HepG2 (cell line): Measurements from ENCODE around the gene PNP. TPM values are rescaled to one million over a fixed set of nuclear protein-coding genes. Genes with fewer than 3 reads are reported as not detected.

Experiments used
- ATAC-seq: fragments of 200-7000 bp; cut with Tn5 transposase; 3 replicates; pipeline ENCODE4 v1.9.1; 2020; ENCODE audit warnings: mild to moderate bottlenecking, moderate library complexity
- BruUV-seq: library from RNA; stranded (reverse); fragments of 400-500 nt; replicated peaks from 2 replicates; lab custom pipeline; 2021; lab: Mats Ljungman, UMichigan
- CTCF ChIA-PET: fragments of 300-600 bp; formaldehyde crosslinking; extraction: SDS; loops from one replicate; lab custom pipeline; 2021; ENCODE audit warnings: low total read pairs, inconsistent platforms, low intra/inter-chr PET ratio; lab: Yijun Ruan, JAX
- POLR2A ChIA-PET: fragments of 350-600 bp; sonication (Branson Sonifier 250); formaldehyde crosslinking; loops from one replicate; lab custom pipeline; 2020; ENCODE audit warnings: antibody characterized with exemption, inconsistent platforms; lab: Yijun Ruan, JAX
- DNase-seq: peaks from one replicate; pipeline ENCODE4 v3.0.0-alpha.2; 2015; ENCODE audit warnings: low spot score
- FAIRE-seq: peaks from 3 replicates; lab custom pipeline; 2011; peaks lifted over from hg19 to GRCh38; lab: Jason Lieb, UNC
- H2AFZ ChIP-seq: one replicate; pipeline ENCODE4 v1.6.1; 2011; ENCODE audit warnings: low read length, inconsistent platforms
- H3K27ac ChIP-seq: fragments of 300-600 bp; 3 replicates; pipeline ENCODE4 v1.8.0; 2011; ENCODE audit warnings: mixed run types, mild to moderate bottlenecking, mixed read lengths, low read length, inconsistent platforms; ENCODE audit not compliant: insufficient read depth; ENCODE audit errors: extremely low read length
- H3K27me3 ChIP-seq, 2 experiments: fragments of 200-600 bp in 1 of 2; 2 replicates in 1 of 2; 3 replicates in 1 of 2; pipeline versions ENCODE4 v1.6.0 to v1.8.0; 2011; ENCODE audit warnings: low read length in 2 of 2, mild to moderate bottlenecking in 2 of 2, moderate library complexity in 2 of 2, inconsistent platforms in 1 of 2; ENCODE audit not compliant: insufficient read depth in 2 of 2, control insufficient read depth in 1 of 2
- H3K36me3 ChIP-seq, 2 experiments: fragments of 200-600 bp in 1 of 2; replicated peaks in 1 of 2; 2 replicates in 1 of 2; 3 replicates in 1 of 2; pipeline versions ENCODE4 v1.5.1 to v1.8.0; 2011; ENCODE audit warnings: low read length in 2 of 2, inconsistent platforms in 1 of 2; ENCODE audit not compliant: insufficient read depth in 2 of 2, control insufficient read depth in 1 of 2
- H3K4me1 ChIP-seq: 2 replicates; pipeline ENCODE4 v1.5.1; 2012; ENCODE audit warnings: low read length, inconsistent platforms; ENCODE audit not compliant: insufficient read depth
- H3K4me2 ChIP-seq: 2 replicates; pipeline ENCODE4 v1.6.0; 2011; ENCODE audit warnings: low read depth, low read length, inconsistent platforms
- H3K4me3 ChIP-seq, 3 experiments: fragments of 200-600 bp in 1 of 3; sonication (generic), shearing (Covaris generic) in 1 of 3; replicated peaks in 1 of 3; 2 replicates each; pipeline ENCODE4 v1.5.1; 2011 to 2016; ENCODE audit warnings: low read length in 3 of 3, inconsistent platforms in 2 of 3, low read depth in 2 of 3, mild to moderate bottlenecking in 2 of 3, control low read depth in 1 of 3, mixed read lengths in 1 of 3; ENCODE audit not compliant: insufficient read depth in 1 of 3
- H3K79me2 ChIP-seq: one replicate; pipeline ENCODE4 v1.6.1; 2011; ENCODE audit warnings: low read length, inconsistent platforms; ENCODE audit not compliant: insufficient read depth
- H3K9ac ChIP-seq: 2 replicates; pipeline ENCODE4 v1.6.0; 2011; ENCODE audit warnings: mild to moderate bottlenecking, low read depth, low read length, inconsistent platforms; ENCODE audit not compliant: insufficient read depth
- H3K9me3 ChIP-seq: 2 replicates; pipeline ENCODE4 v1.5.1; 2012; ENCODE audit warnings: mild to moderate bottlenecking, low read length
- H4K20me1 ChIP-seq: 2 replicates; pipeline ENCODE4 v1.6.0; 2011; ENCODE audit warnings: inconsistent platforms, mild to moderate bottlenecking, low read length, moderate library complexity; ENCODE audit not compliant: insufficient read depth
- HNRNPUL1 ChIP-seq: fragments of 200-400 bp; formaldehyde crosslinking; IDR thresholded peaks from 2 replicates; pipeline ENCODE4 v1.6.1; 2017; ENCODE audit warnings: low read depth, mild to moderate bottlenecking, low read length, moderate library complexity
- MIER3 ChIP-seq: IDR thresholded peaks from 2 replicates; pipeline ENCODE4 v1.6.1; 2016; ENCODE audit warnings: missing compliant biosample characterization, borderline replicate concordance
- MTF2 ChIP-seq: sonication (generic); formaldehyde crosslinking; IDR thresholded peaks from 2 replicates; pipeline ENCODE4 v1.5.0; 2020; ENCODE audit warnings: missing genetic modification reagents, borderline replicate concordance
- PHB2 ChIP-seq: fragments of 450-650 bp; IDR thresholded peaks from 2 replicates; pipeline ENCODE4 v1.6.1; 2018; ENCODE audit not compliant: partially characterized antibody
- REXO4 ChIP-seq: sonication (generic); formaldehyde crosslinking; IDR thresholded peaks from 2 replicates; pipeline ENCODE4 v1.8.0; 2022; ENCODE audit warnings: missing genetic modification reagents, mild to moderate bottlenecking, borderline replicate concordance
- SALL1 ChIP-seq: sonication (generic); formaldehyde crosslinking; IDR thresholded peaks from 2 replicates; pipeline ENCODE4 v1.8.0; 2022; ENCODE audit warnings: mild to moderate bottlenecking, missing genetic modification reagents
- SPEN ChIP-seq: sonication (generic); formaldehyde crosslinking; IDR thresholded peaks from 2 replicates; pipeline ENCODE4 v1.5.1; 2020; ENCODE audit warnings: low read depth, mild to moderate bottlenecking, missing genetic modification reagents
- TRAFD1 ChIP-seq: sonication (generic); formaldehyde crosslinking; IDR thresholded peaks from 2 replicates; pipeline ENCODE4 v1.5.1; 2020; ENCODE audit warnings: missing genetic modification reagents, mild to moderate bottlenecking, borderline replicate concordance
- ZBTB14 ChIP-seq: sonication (generic); formaldehyde crosslinking; IDR thresholded peaks from 2 replicates; pipeline ENCODE4 v1.4.0; 2020; ENCODE audit warnings: missing genetic modification reagents
- ZIK1 ChIP-seq: sonication (generic); formaldehyde crosslinking; IDR thresholded peaks from 2 replicates; pipeline ENCODE4 v1.5.0; 2020; ENCODE audit warnings: mild to moderate bottlenecking, low read depth, missing genetic modification reagents, borderline replicate concordance
- ZNF318 ChIP-seq: sonication (generic); formaldehyde crosslinking; IDR thresholded peaks from 2 replicates; pipeline ENCODE4 v1.4.0; 2020; ENCODE audit warnings: mild to moderate bottlenecking, missing genetic modification reagents
- ZNF616 ChIP-seq: sonication (generic); formaldehyde crosslinking; IDR thresholded peaks from 2 replicates; pipeline ENCODE4 v1.5.0; 2020; ENCODE audit warnings: low read depth, mild to moderate bottlenecking, missing genetic modification reagents
- ZSCAN31 ChIP-seq: sonication (generic); formaldehyde crosslinking; IDR thresholded peaks from 2 replicates; pipeline ENCODE4 v1.5.0; 2020; ENCODE audit warnings: low read depth, mild to moderate bottlenecking, missing genetic modification reagents
- WGBS: methylation state at CpG from one replicate; pipeline ENCODE4 v1.1.6; 2017; ENCODE audit warnings: low lambda C conversion rate; 5-methylcytosine and 5-hydroxymethylcytosine counted together
- in situ Hi-C: cut with HindIII; loops from 2 replicates; pipeline ENCODE4 v1.10.0; 2017; ENCODE audit warnings: low pct_unique_long_range_greater_than_20kb; ENCODE audit not compliant: extremely low pct_ligation_motif_present
- intact Hi-C: fragments of 100-400 bp; cut with micrococcal nuclease; formaldehyde crosslinking; loops from one replicate; pipeline ENCODE4 v1.10.0; 2022; ENCODE audit not compliant: unreplicated experiment
- polyA plus RNA-seq, 8 experiments: library from polyadenylated mRNA; depleted of rRNA in 3 of 8; stranded (reverse) in 7 of 8; unstranded in 1 of 8; fragments of >200 nt; fragmentation: Illumina TruSeq in 4 of 8; extraction: Trizol in 4 of 8; gene quantifications; 2 replicates each; pipeline versions ENCODE4 v1.2.1 to v1.2.3, GENCODE V29; 2011 to 2016; ENCODE audit warnings: low read depth in 4 of 8, missing spikeins in 1 of 8, mixed read lengths in 1 of 8; ENCODE audit not compliant: insufficient read depth in 1 of 8
- total RNA-seq, 5 experiments: library from RNA; depleted of rRNA; stranded (reverse); fragments of >200 nt; fragmentation: Illumina TruSeq; extraction: Trizol; gene quantifications; 2 replicates each; pipeline ENCODE4 v1.2.3, GENCODE V29; 2016; ENCODE audit warnings: low read depth in 1 of 5

PNP gene
- total and polyA plus RNA-seq, 2 of the 13 experiments (the other 11 are each of a cell fraction or from before 2014, with no cell fraction given): 45.4 to 74.8 TPM

GRCh38 chr14:20515846-20516245 is 46.6 kb downstream of the PNP start:
- in situ Hi-C loops: no loop called here
- H4K20me1 ChIP-seq: no peaks in the 10 kb centered on the region
- CTCF ChIA-PET: no interaction called here
- H3K4me2 ChIP-seq: no peak overlapping the region
- H3K79me2 ChIP-seq: no peaks in the 10 kb centered on the region
- H3K4me1 ChIP-seq: no peaks in the 10 kb centered on the region
- no TSS peak for BruUV-seq
- WGBS: 10% methylated on average over 4 of the region's 4 CpGs
- POLR2A ChIA-PET: interaction anchor here (0.6 kb wide), 1 partner anchor 19 kb away, joined by 4 read pairs; no protein-coding TSS in a partner anchor
- ATAC-seq: no peak
- H3K36me3 ChIP-seq: no peaks in the 10 kb centered on the region
- FAIRE-seq: no peak
- no peak overlapping the region for H3K27ac ChIP-seq
- no peak overlapping the region for H3K9ac ChIP-seq
- peaks cover 0 to 9% of the 10 kb centered on the region in 2 experiments; a peak in 2 of 5 replicates for H3K27me3 ChIP-seq
- DNase-seq: no peak
- intact Hi-C loops: no loop called here
- TF ChIP-seq PHB2: no peak
- no peak for TF ChIP-seq MTF2 (CRISPR knock-in tag)
- TF ChIP-seq REXO4 (CRISPR knock-in tag): no peak
- no peak for TF ChIP-seq HNRNPUL1
- TF ChIP-seq ZNF616: no peak
- no peak for TF ChIP-seq SALL1
- TF ChIP-seq TRAFD1 (CRISPR knock-in tag): no peak
- no peak for TF ChIP-seq MIER3 (CRISPR knock-in tag)
- no peak for TF ChIP-seq SPEN
- no peak for TF ChIP-seq ZBTB14 (CRISPR knock-in tag)
- no peak for TF ChIP-seq ZIK1 (CRISPR knock-in tag)
- TF ChIP-seq ZNF318: no peak
- TF ChIP-seq ZSCAN31 (CRISPR knock-in tag): no peak
- TF ChIP-seq, all 625 proteins: peak for 0
- Histone ChIP-seq H3K4me3 (no peak overlapping the region), H3K9me3 (0 out of 2 replicates have a peak, but pooled peaks cover 4% of the 10 kb centered on the region), H2AFZ (no peak overlapping the region)
